HL-60 (cell line): ENCODE data around the gene TPBGL.

Experiments
- DNase-seq, 2 experiments: peaks; one replicate each; pipeline ENCODE4 v3.0.0-alpha.2; 2010 to 2020; ENCODE audit warnings: low read depth in 1 of 2, low spot score in 1 of 2
- H3K27ac ChIP-seq: fragments of 250-450 bp; sonication (Bioruptor Pico); replicated peaks from 2 replicates; pipeline ENCODE4 v1.5.1; 2020; ENCODE audit warnings: mild to moderate bottlenecking, moderate library complexity
- H3K27me3 ChIP-seq: fragments of 250-450 bp; sonication (Bioruptor Pico); 2 replicates; pipeline ENCODE4 v1.5.1; 2021; ENCODE audit warnings: mild to moderate bottlenecking, moderate library complexity; ENCODE audit not compliant: insufficient read depth, poor library complexity, severe bottlenecking
- H3K4me3 ChIP-seq: replicated peaks from 2 replicates; pipeline ENCODE4 v1.5.1; 2011; ENCODE audit warnings: mild to moderate bottlenecking, control low read depth, low read length; ENCODE audit not compliant: insufficient read depth
- CTCF ChIP-seq: IDR thresholded peaks from one replicate; pipeline ENCODE4 v1.5.1; 2011; ENCODE audit warnings: low read length, control low read depth, inconsistent platforms; ENCODE audit not compliant: insufficient read depth
- GABPA ChIP-seq: IDR thresholded peaks from 2 replicates; pipeline ENCODE4 v1.6.1; 2012; ENCODE audit warnings: low read depth
- POLR2AphosphoS5 ChIP-seq: IDR thresholded peaks from 2 replicates; pipeline ENCODE4 v1.6.1; 2012; ENCODE audit warnings: low read depth
- REST ChIP-seq: IDR thresholded peaks from 2 replicates; pipeline ENCODE4 v1.6.1; 2012; ENCODE audit warnings: low read depth; ENCODE audit not compliant: insufficient replicate concordance
- SPI1 ChIP-seq: IDR thresholded peaks from 2 replicates; pipeline ENCODE4 v1.6.1; 2012; ENCODE audit warnings: low read depth, mild to moderate bottlenecking, borderline replicate concordance

TPBGL gene

GRCh38 chr11:75268626-75269366 is 28.2 kb downstream of the TPBGL start:
- H3K4me3 ChIP-seq, result no peak overlapping the region
- DNase-seq, result no peak
- no peak for TF ChIP-seq REST
- no peak for TF ChIP-seq SPI1
- no peak for TF ChIP-seq GABPA
- TF ChIP-seq POLR2AphosphoS5, result no peak
- TF ChIP-seq CTCF, result no peak
- H3K27ac ChIP-seq, result no peak overlapping the region
- no peaks in the 10 kb centered on the region for H3K27me3 ChIP-seq

GRCh38 chr11:75269367-75269660 is 28.7 kb downstream of the TPBGL start:
- H3K4me3 ChIP-seq, result no peak overlapping the region
- no peak overlapping the region for H3K27ac ChIP-seq
- H3K27me3 ChIP-seq, result no peaks in the 10 kb centered on the region
- DNase-seq, result no peak
- TF ChIP-seq GABPA (no peak), POLR2AphosphoS5 (no peak), REST (no peak), CTCF (no peak), SPI1 (no peak)

GRCh38 chr11:75269896-75270295 is 29.3 kb downstream of the TPBGL start:
- no peak overlapping the region for H3K4me3 ChIP-seq
- TF ChIP-seq POLR2AphosphoS5 (no peak), CTCF (no peak), REST (no peak), GABPA (no peak), SPI1 (no peak)
- no peaks in the 10 kb centered on the region for H3K27me3 ChIP-seq
- DNase-seq, result no peak
- no peak overlapping the region for H3K27ac ChIP-seq
